ENCODE data around the gene CARM1. TPM values are rescaled to one million over a fixed set of nuclear protein-coding genes. Genes with fewer than 3 reads are reported as not detected.
"Not testable (repeated sequence)": the region's sequence is repeated elsewhere in the genome, so short reads cannot be mapped to it uniquely, and the experiment has no call there.

CARM1 gene
- polyA plus RNA-seq, 1 experiment = 33.7 TPM

DNA sequence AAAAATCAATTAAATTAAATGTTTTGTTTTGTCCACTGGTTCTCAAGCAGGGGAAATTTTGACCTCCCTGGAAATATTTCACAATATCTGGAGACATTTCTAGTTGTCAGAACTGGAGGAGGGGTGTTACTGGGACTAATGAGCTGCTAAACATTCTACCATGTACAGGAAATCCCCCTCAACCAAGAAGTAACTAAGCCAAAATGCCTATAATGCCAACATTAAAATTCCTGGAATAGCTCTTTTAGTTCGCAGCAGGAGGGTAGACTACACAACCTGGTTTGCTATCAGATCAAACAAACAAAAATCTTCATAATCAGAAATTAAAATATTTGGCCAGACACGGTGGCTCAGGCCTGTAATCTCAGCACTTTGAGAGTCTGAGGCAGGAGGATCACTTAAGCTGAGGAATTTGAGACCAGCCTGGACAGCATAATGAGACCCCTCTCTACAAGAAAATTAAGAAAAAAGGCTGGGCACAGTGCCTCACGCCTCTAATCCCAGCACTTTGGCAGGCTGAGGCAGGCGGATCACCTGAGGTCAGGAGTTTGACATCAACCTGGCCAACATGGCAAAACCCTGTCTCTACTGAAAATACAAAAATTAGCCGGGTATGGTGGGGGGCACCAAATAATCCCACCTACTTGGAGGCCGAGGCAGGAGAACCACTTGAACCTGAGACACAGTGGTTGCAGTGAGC is 75.8 kb downstream of the CARM1 start:
- CTCF ChIA-PET = interaction anchor here (0.7 kb wide), 1 partner anchor 468 kb away, joined by 3 read pairs; no protein-coding TSS in a partner anchor
- H3K36me3 ChIP-seq (ENCODE audit: control insufficient read depth, insufficient read depth, low read length) = no peaks in the 10 kb centered on the region
- TF ChIP-seq, protein P1, sequence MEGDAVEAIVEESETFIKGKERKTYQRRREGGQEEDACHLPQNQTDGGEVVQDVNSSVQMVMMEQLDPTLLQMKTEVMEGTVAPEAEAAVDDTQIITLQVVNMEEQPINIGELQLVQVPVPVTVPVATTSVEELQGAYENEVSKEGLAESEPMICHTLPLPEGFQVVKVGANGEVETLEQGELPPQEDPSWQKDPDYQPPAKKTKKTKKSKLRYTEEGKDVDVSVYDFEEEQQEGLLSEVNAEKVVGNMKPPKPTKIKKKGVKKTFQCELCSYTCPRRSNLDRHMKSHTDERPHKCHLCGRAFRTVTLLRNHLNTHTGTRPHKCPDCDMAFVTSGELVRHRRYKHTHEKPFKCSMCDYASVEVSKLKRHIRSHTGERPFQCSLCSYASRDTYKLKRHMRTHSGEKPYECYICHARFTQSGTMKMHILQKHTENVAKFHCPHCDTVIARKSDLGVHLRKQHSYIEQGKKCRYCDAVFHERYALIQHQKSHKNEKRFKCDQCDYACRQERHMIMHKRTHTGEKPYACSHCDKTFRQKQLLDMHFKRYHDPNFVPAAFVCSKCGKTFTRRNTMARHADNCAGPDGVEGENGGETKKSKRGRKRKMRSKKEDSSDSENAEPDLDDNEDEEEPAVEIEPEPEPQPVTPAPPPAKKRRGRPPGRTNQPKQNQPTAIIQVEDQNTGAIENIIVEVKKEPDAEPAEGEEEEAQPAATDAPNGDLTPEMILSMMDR (IDR thresholded peaks at IDR 0.05; ENCODE audit: insufficient read depth, low read depth, low read length) = no peak
- POLR2A ChIA-PET = no interaction called here
- no peak for DNase-seq (ENCODE audit: low read depth)
- no peaks in the 10 kb centered on the region for H3K27me3 ChIP-seq (ENCODE audit: control insufficient read depth, insufficient read depth, low read length)
- H3K4me3 ChIP-seq (ENCODE audit: low read depth, low read length) = no peak overlapping the region

DNA sequence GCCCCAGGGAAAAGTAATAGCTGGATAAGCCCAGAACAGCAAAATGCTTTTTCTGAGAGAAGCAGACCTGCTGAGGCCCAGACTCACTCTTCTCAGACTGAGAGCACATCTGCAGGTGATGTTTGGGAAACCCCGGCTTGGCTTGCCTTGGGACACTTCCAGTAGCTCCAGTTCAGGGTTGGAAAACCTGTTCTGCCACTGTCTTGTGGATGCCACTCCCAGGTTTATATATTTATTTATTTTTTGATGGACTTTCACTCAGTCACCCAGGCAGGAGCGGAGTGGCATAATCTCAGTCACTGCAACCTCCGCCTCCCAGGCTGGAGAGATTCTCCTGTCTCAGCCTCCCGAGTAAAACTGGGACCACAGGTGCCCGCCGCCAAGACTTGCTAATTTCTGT is 81.5 kb downstream of the CARM1 start:
- H3K27me3 ChIP-seq (ENCODE audit: control insufficient read depth, insufficient read depth, low read length) = no peaks in the 10 kb centered on the region
- DNase-seq (ENCODE audit: low read depth) = no peak
- H3K4me3 ChIP-seq (ENCODE audit: low read depth, low read length) = no peak overlapping the region
- ChIA-PET POLR2A (no interaction called here), CTCF (interaction anchor here (1.1 to 3.4 kb wide), 2 partner anchors 11 to 18 kb away, joined by 4 to 22 read pairs; no protein-coding TSS in a partner anchor)
- TF ChIP-seq, protein P1 (IDR thresholded peaks at IDR 0.05; ENCODE audit: insufficient read depth, low read depth, low read length) = no peak
- no peaks in the 10 kb centered on the region; the same call in 1 of the 2 replicates for H3K36me3 ChIP-seq (ENCODE audit: control insufficient read depth, insufficient read depth, low read length)

DNA sequence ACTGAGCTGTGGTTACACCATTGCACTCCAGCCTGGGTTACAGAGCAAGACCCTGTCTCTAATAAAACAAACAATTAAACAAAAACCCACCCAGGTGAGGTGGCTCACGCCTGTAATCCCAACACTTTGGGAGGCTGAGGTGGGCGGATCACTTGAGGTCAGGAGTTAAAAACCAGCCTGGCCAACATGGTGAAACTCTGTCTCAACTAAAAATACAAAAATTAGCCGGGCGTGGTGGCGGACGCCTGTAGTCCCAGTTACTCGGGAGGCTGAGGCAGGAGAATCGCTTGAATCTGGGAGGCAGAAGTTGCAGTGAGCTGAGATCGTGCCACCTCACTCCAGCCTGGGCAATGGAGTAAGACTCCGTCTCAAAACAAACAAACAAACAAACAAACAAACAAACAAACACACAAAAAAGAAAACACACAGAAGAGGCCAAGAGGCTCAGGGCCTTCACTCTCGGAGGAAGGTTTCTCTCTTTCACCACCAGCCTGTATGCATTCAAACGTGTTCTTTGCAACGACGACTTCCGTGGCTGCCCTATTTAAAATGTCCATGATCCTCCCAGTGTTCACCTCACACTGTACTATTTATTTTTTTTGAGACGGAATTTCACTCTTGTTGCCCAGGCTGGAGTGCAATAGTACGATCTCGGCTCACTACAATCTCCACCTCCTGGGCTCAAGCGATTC is 88.1 kb downstream of the CARM1 start:
- H3K4me3 ChIP-seq (ENCODE audit: low read depth, low read length) = peak overlapping the region; percentile 83; the same call in 1 of the 2 replicates
- POLR2A ChIA-PET; DNase-seq (ENCODE audit: low read depth); H3K27me3 ChIP-seq (ENCODE audit: control insufficient read depth, insufficient read depth, low read length); H3K36me3 ChIP-seq (ENCODE audit: control insufficient read depth, insufficient read depth, low read length): not testable (repeated sequence)
- CTCF ChIA-PET = interaction anchor here (2.8 to 5.2 kb wide), 2 partner anchors 17 kb away, joined by 11 to 24 read pairs; no protein-coding TSS in a partner anchor

DNA sequence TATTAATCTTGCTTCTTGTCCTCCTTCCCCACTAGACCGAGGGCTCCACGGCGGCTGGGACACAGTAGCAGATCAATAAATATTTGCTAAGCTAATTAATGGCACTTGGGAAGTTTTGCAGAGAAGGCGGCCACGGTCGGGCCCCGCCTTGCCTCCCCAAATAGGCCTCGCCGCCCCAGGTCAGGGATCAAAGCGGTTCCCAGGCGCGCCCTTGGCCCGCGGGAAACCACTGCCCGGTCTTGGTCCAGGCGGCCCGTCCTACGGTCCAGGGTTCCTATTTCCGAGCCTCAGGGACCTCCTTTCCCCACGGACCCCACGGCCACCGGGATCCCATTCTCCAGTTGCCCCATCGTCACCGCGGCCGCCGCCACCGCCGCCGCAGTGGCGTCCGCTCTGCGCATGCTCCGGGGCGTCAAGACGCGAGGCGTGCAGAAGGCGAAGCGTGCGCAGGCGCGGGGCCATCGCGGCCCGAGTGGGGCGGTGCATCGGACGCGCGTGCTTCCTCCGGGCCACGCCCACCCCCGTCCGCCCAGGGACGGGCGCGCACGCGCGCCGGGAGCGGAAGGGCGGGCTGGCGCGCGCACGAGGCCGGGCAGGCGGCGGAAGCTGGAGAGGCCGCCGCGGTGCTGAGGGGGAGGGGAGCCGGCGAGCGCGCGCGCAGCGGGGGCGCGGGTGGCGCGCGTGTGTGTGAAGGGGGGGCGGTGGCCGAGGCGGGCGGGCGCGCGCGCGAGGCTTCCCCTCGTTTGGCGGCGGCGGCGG is 89.1 kb downstream of the CARM1 start, which contains the start of gene SMARCA4:
SMARCA4 (plus strand) TSS at position 717 of the 759 bp plus-strand sequence. CDS start 23,122 bp downstream, outside the sequence.
- Histone ChIP-seq H3K4me3 (ENCODE audit: low read depth, low read length) (peak within 1 kb of the TSS; percentile 83), H3K27me3 (ENCODE audit: control insufficient read depth, insufficient read depth, low read length) (no peaks in the 10 kb centered on the region), H3K36me3 (ENCODE audit: control insufficient read depth, insufficient read depth, low read length) (no peaks in the 10 kb centered on the region)
- ChIA-PET CTCF (interaction anchor here (0.6 to 5.2 kb wide), 4 partner anchors 15 to 75 kb away, joined by 4 to 24 read pairs (median 4); no protein-coding TSS in a partner anchor), POLR2A (interaction anchor here (0.6 kb wide), 1 partner anchor 24 kb away, joined by 10 read pairs; no protein-coding TSS in a partner anchor)
- TF ChIP-seq, protein P1 (IDR thresholded peaks at IDR 0.05; ENCODE audit: insufficient read depth, low read depth, low read length) = no peak
- peak; percentile 77 for DNase-seq (ENCODE audit: low read depth)

DNA sequence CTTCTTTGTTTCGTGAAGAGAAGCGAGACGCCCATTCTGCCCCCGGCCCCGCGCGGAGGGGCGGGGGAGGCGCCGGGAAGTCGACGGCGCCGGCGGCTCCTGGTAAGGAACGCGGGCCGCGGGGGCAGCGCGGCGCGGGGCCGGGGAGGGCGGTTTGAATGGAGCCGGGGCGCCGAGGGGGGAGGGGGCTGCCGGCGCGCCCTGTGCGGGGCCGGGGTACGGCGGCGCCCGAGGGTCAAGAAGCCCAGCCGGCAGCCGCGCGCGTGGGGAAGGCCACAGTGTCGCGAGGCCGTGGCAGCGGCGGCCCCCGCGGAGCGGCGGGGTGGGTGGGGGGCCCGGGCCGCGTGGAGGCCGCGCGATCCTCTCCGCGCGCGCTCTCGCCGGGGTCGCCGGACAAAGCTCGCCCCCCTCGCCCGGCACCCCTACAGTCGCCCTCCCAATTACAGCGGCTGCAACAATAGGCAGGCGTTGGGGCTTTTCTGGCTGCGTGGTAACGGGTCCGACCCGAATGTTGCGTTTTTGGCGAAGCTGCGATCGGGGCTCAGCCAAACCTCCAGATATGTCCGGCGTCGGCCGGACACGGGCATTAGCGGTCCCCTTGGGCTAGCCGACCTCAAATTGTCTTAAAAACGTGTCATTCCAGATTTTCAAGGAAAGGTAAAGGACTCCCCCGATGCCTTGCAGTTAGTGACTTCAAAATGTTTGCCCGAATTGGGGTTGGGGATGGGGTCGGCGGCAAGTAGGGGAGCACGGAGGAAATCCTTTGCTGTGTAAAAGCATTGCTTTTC is 89.9 kb downstream of the CARM1 start:
- ChIA-PET CTCF (interaction anchor here (1.1 to 5.2 kb wide), 3 partner anchors 14 to 74 kb away, joined by 4 to 24 read pairs (median 5); no protein-coding TSS in a partner anchor), POLR2A (no interaction called here)
- Histone ChIP-seq H3K4me3 (ENCODE audit: low read depth, low read length) (peak overlapping the region; percentile 71), H3K36me3 (ENCODE audit: control insufficient read depth, insufficient read depth, low read length) (no peaks in the 10 kb centered on the region), H3K27me3 (ENCODE audit: control insufficient read depth, insufficient read depth, low read length) (no peaks in the 10 kb centered on the region)
- TF ChIP-seq, protein P1 (IDR thresholded peaks at IDR 0.05; ENCODE audit: insufficient read depth, low read depth, low read length) = no peak
- no peak for DNase-seq (ENCODE audit: low read depth)
